ENCODE measurements around the gene ZNF79. TPM values are rescaled to one million over a fixed set of nuclear protein-coding genes. Genes with fewer than 3 reads are reported as not detected.

ZNF79 gene
- total and polyA plus RNA-seq, 2 donors from 2014 or later, result 2.1 to 9.1 TPM

DNA sequence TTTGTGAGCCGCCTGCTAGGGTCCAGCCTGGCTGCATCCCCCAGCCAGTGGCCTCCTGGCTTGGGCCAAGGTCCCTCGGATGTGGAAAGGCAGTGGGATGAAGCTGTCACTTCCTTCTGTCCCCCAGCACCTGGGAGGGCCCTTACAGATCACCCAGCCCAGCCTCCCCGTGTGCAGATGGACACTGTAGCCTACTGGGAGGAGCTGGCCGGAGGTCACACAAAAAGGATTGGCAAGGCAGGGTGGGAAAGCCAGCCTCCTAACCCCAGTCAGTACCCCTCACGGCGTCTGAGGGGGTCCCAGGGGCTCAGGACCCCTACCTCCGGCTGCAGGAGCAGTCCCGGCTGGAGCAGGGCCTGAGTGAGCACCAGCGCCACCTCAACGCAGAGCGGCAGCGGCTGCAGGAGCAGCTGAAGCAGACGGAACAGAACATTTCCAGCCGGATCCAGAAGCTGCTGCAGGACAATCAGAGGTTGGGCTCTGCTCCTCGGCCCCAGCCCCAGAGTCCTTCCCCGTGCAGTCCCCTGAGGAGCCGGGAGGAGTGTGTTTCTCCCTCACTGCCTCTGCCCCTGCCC is 55.4 kb downstream of the ZNF79 start:
- no peak for FAIRE-seq

DNA sequence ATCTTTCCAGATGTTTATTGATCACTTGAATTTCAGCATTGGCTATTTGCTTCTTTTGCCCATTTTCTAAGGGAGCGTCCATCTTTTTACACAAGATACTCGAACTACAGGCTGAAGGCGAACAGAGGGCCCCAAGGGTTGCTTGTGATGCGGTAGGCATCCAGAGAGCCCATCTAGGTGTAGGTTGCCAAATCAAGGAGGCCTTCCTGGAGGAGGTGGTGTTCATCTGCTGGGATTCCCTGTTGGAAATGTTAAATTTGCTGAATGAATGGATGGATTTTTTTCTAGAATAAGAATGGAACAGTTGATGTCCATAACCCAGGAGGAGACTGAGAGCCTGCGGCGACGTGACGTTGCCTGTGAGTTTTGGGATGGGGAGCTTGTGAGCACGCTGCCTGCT is 58.5 kb downstream of the ZNF79 start:
- H3K27ac ChIP-seq (ENCODE audit: low read depth in 2 of 2, low read length in 2 of 2), result no peak overlapping the region
- FAIRE-seq (no peak), DNase-seq (no peak)
- no peaks in the 10 kb centered on the region for H3K27me3 ChIP-seq (ENCODE audit: control insufficient read depth, insufficient read depth, low read length)
- intact Hi-C loops (cut with DNase I), result no loop called here
- peaks cover 0 to 31% (median 12%) of the 10 kb centered on the region in 3 donors for H3K36me3 ChIP-seq (ENCODE audit: control insufficient read depth in 2 of 3, insufficient read depth in 3 of 3, low read length in 3 of 3)
- TF ChIP-seq, protein P1, sequence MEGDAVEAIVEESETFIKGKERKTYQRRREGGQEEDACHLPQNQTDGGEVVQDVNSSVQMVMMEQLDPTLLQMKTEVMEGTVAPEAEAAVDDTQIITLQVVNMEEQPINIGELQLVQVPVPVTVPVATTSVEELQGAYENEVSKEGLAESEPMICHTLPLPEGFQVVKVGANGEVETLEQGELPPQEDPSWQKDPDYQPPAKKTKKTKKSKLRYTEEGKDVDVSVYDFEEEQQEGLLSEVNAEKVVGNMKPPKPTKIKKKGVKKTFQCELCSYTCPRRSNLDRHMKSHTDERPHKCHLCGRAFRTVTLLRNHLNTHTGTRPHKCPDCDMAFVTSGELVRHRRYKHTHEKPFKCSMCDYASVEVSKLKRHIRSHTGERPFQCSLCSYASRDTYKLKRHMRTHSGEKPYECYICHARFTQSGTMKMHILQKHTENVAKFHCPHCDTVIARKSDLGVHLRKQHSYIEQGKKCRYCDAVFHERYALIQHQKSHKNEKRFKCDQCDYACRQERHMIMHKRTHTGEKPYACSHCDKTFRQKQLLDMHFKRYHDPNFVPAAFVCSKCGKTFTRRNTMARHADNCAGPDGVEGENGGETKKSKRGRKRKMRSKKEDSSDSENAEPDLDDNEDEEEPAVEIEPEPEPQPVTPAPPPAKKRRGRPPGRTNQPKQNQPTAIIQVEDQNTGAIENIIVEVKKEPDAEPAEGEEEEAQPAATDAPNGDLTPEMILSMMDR (IDR thresholded peaks at IDR 0.05; ENCODE audit: borderline replicate concordance, extremely low read depth, insufficient read depth), result no peak
- H3K4me1 ChIP-seq (ENCODE audit: control insufficient read depth in 2 of 3, insufficient read depth in 2 of 3, low read depth in 1 of 3, low read length in 3 of 3), result no peaks in the 10 kb centered on the region
- no peak overlapping the region for H3K4me3 ChIP-seq (ENCODE audit: low read length in 3 of 3)
- no peak overlapping the region for H3K9ac ChIP-seq (ENCODE audit: low read length in 3 of 3)
- no peaks in the 10 kb centered on the region for H3K9me3 ChIP-seq (ENCODE audit: control insufficient read depth in 2 of 3, insufficient read depth in 1 of 3, low read length in 3 of 3)

More for the DNA sequence above, 55.4 kb downstream of the ZNF79 start:
- intact Hi-C loops (cut with DNase I), result no loop called here
- no peaks in the 10 kb centered on the region for H3K9me3 ChIP-seq (ENCODE audit: control insufficient read depth in 2 of 3, insufficient read depth in 1 of 3, low read length in 3 of 3)
- no peaks in the 10 kb centered on the region for H3K4me1 ChIP-seq (ENCODE audit: control insufficient read depth in 2 of 3, insufficient read depth in 2 of 3, low read depth in 1 of 3, low read length in 3 of 3)
- no peak overlapping the region for H3K27ac ChIP-seq (ENCODE audit: low read depth in 2 of 2, low read length in 2 of 2)
- H3K9ac ChIP-seq (ENCODE audit: low read length in 3 of 3), result no peak overlapping the region
- H3K27me3 ChIP-seq (ENCODE audit: control insufficient read depth, insufficient read depth, low read length), result no peaks in the 10 kb centered on the region
- H3K36me3 ChIP-seq (ENCODE audit: control insufficient read depth in 2 of 3, insufficient read depth in 3 of 3, low read length in 3 of 3), result peaks cover 0 to 24% (median 4%) of the 10 kb centered on the region in 3 donors
- H3K4me3 ChIP-seq (ENCODE audit: low read length in 3 of 3), result no peak overlapping the region
- TF ChIP-seq, protein P1 (IDR thresholded peaks at IDR 0.05; ENCODE audit: borderline replicate concordance, extremely low read depth, insufficient read depth), result no peak
- no peak for DNase-seq

- TF ChIP-seq, protein P1 (IDR thresholded peaks at IDR 0.05; ENCODE audit: borderline replicate concordance, extremely low read depth, insufficient read depth), result no peak
- Histone ChIP-seq H3K36me3 (ENCODE audit: control insufficient read depth in 2 of 3, insufficient read depth in 3 of 3, low read length in 3 of 3) (peaks cover 0 to 16% (median 13%) of the 10 kb centered on the region in 3 donors), H3K27ac (ENCODE audit: low read depth in 2 of 2, low read length in 2 of 2) (no peak overlapping the region), H3K9ac (ENCODE audit: low read length in 3 of 3) (no peak overlapping the region), H3K27me3 (ENCODE audit: control insufficient read depth, insufficient read depth, low read length) (no peaks in the 10 kb centered on the region), H3K9me3 (ENCODE audit: control insufficient read depth in 2 of 3, insufficient read depth in 1 of 3, low read length in 3 of 3) (no peaks in the 10 kb centered on the region), H3K4me3 (ENCODE audit: low read length in 3 of 3) (no peak overlapping the region), H3K4me1 (ENCODE audit: control insufficient read depth in 2 of 3, insufficient read depth in 2 of 3, low read depth in 1 of 3, low read length in 3 of 3) (no peaks in the 10 kb centered on the region)
- FAIRE-seq, result no peak
- intact Hi-C loops (cut with DNase I), result no loop called here
- no peak for DNase-seq
Observed at GRCh38 chr9:127485995-127486394, 61.8 kb downstream of the ZNF79 start.

GRCh38 chr9:127488946-127489345 is 64.8 kb downstream of the ZNF79 start:
- Histone ChIP-seq H3K4me1 (ENCODE audit: control insufficient read depth in 2 of 3, insufficient read depth in 2 of 3, low read depth in 1 of 3, low read length in 3 of 3) (no peaks in the 10 kb centered on the region), H3K36me3 (ENCODE audit: control insufficient read depth in 2 of 3, insufficient read depth in 3 of 3, low read length in 3 of 3) (peaks cover 0 to 17% (median 13%) of the 10 kb centered on the region in 3 donors), H3K9ac (ENCODE audit: low read length in 3 of 3) (no peak overlapping the region), H3K27ac (ENCODE audit: low read depth in 2 of 2, low read length in 2 of 2) (no peak overlapping the region), H3K9me3 (ENCODE audit: control insufficient read depth in 2 of 3, insufficient read depth in 1 of 3, low read length in 3 of 3) (no peaks in the 10 kb centered on the region), H3K27me3 (ENCODE audit: control insufficient read depth, insufficient read depth, low read length) (no peaks in the 10 kb centered on the region), H3K4me3 (ENCODE audit: low read length in 3 of 3) (no peak overlapping the region)
- intact Hi-C loops (cut with DNase I), result no loop called here
- TF ChIP-seq, protein P1 (IDR thresholded peaks at IDR 0.05; ENCODE audit: borderline replicate concordance, extremely low read depth, insufficient read depth), result no peak
- no peak for FAIRE-seq
- DNase-seq, result no peak
